ENCODE results near the gene AAR2.
A peak's percentile ranks its signal among the peaks of the same experiment; 100 is the strongest.

AAR2 gene

GRCh38 chr20:36235892-36236785 is at the start of gene AAR2:
TSS of gene AAR2 (plus strand) at chr20:36236478. CDS start at chr20:36239869, 3,391 bp downstream.
- DNase-seq: peak; percentile 25

GRCh38 chr20:36193977-36194712 is 42.1 kb upstream of the AAR2 start:
- DNase-seq: no peak

- no peak for DNase-seq
Observed at GRCh38 chr20:36196676-36197075, 39.6 kb upstream of the AAR2 start.

GRCh38 chr20:36197271-36197670 is 39.0 kb upstream of the AAR2 start:
- no peak for DNase-seq

- DNase-seq: peak; percentile 5
Observed at GRCh38 chr20:36199345-36200257, 36.7 kb upstream of the AAR2 start.

- DNase-seq: no peak
Observed at GRCh38 chr20:36200451-36200850, 35.8 kb upstream of the AAR2 start.

GRCh38 chr20:36201198-36201597 is 35.1 kb upstream of the AAR2 start:
- DNase-seq: no peak

- peak; percentile 6 for DNase-seq
Observed at GRCh38 chr20:36202891-36203338, 33.4 kb upstream of the AAR2 start.

- DNase-seq: no peak
Observed at GRCh38 chr20:36203861-36204260, 32.4 kb upstream of the AAR2 start.

GRCh38 chr20:36205026-36205425 is 31.3 kb upstream of the AAR2 start:
- DNase-seq: no peak

- DNase-seq: no peak
Observed at GRCh38 chr20:36206068-36206467, 30.2 kb upstream of the AAR2 start.

GRCh38 chr20:36206641-36207040 is 29.6 kb upstream of the AAR2 start:
- DNase-seq: no peak

- DNase-seq: no peak
Observed at GRCh38 chr20:36207602-36208001, 28.7 kb upstream of the AAR2 start.

GRCh38 chr20:36208257-36208656 is 28.0 kb upstream of the AAR2 start:
- DNase-seq: no peak

- no peak for DNase-seq
Observed at GRCh38 chr20:36210436-36211021, 25.7 kb upstream of the AAR2 start.

GRCh38 chr20:36213362-36213761 is 22.9 kb upstream of the AAR2 start:
- no peak for DNase-seq

- no peak for DNase-seq
Observed at GRCh38 chr20:36214684-36215256, 21.5 kb upstream of the AAR2 start.

GRCh38 chr20:36215778-36216177 is 20.5 kb upstream of the AAR2 start:
- DNase-seq: no peak

- no peak for DNase-seq
Observed at GRCh38 chr20:36216314-36217025, 19.8 kb upstream of the AAR2 start.

- DNase-seq: no peak
Observed at GRCh38 chr20:36217226-36217625, 19.1 kb upstream of the AAR2 start.

GRCh38 chr20:36218380-36219064 is 17.8 kb upstream of the AAR2 start:
- DNase-seq: no peak

Measured in NCI-H524 treated with DMSO at 0.1 percent for 48 hours (cell line).